ENCODE data around the gene RNF43. TPM values are rescaled to one million over a fixed set of nuclear protein-coding genes. Genes with fewer than 3 reads are reported as not detected.
A peak's percentile ranks its signal among the peaks of the same experiment; 100 is the strongest.

RNF43 gene
- total and polyA plus RNA-seq, 2 of the 13 experiments (the other 11 are each of a cell fraction or from before 2014, with no cell fraction given), result 31.0 to 53.4 TPM

DNA sequence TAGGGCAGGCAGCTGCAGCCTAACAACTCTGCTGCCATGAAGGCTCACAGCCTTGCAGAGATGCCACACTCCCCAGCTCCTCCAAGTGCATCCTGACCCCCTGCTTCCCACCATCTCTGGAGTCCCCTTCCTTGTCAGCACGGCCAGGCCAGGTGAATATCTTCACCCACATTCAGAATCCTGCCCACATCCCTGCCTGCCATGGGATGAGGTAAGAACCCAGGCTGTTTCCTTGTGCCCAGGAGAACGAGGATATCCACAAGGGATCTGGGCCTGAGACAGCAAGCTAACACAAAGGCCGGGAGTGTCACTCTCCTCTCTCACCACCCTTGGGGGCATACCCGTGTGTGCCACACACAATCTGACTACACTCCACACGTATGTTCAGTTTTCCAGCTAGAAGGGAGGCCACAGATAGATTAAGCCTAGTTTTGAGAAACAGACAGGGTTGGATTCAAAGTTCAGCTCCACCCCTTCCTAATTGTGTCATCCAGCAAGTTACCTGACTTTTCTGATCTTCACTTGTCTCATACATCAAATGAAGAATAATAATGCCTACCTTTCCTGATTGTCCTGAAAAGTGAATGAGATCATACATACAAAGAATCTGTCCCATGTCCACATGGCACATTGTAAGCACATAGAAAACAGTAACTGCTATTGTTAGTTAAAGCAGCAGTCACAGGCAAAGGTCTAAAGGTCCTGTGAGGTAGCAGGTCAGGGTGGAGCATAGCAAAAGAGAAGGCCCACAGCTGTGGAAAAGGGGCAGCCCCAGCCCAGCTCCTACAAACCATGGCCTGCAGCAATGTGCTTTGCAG lies 47.9 kb downstream of the RNF43 start (continued):
- TF ChIP-seq, protein P1, sequence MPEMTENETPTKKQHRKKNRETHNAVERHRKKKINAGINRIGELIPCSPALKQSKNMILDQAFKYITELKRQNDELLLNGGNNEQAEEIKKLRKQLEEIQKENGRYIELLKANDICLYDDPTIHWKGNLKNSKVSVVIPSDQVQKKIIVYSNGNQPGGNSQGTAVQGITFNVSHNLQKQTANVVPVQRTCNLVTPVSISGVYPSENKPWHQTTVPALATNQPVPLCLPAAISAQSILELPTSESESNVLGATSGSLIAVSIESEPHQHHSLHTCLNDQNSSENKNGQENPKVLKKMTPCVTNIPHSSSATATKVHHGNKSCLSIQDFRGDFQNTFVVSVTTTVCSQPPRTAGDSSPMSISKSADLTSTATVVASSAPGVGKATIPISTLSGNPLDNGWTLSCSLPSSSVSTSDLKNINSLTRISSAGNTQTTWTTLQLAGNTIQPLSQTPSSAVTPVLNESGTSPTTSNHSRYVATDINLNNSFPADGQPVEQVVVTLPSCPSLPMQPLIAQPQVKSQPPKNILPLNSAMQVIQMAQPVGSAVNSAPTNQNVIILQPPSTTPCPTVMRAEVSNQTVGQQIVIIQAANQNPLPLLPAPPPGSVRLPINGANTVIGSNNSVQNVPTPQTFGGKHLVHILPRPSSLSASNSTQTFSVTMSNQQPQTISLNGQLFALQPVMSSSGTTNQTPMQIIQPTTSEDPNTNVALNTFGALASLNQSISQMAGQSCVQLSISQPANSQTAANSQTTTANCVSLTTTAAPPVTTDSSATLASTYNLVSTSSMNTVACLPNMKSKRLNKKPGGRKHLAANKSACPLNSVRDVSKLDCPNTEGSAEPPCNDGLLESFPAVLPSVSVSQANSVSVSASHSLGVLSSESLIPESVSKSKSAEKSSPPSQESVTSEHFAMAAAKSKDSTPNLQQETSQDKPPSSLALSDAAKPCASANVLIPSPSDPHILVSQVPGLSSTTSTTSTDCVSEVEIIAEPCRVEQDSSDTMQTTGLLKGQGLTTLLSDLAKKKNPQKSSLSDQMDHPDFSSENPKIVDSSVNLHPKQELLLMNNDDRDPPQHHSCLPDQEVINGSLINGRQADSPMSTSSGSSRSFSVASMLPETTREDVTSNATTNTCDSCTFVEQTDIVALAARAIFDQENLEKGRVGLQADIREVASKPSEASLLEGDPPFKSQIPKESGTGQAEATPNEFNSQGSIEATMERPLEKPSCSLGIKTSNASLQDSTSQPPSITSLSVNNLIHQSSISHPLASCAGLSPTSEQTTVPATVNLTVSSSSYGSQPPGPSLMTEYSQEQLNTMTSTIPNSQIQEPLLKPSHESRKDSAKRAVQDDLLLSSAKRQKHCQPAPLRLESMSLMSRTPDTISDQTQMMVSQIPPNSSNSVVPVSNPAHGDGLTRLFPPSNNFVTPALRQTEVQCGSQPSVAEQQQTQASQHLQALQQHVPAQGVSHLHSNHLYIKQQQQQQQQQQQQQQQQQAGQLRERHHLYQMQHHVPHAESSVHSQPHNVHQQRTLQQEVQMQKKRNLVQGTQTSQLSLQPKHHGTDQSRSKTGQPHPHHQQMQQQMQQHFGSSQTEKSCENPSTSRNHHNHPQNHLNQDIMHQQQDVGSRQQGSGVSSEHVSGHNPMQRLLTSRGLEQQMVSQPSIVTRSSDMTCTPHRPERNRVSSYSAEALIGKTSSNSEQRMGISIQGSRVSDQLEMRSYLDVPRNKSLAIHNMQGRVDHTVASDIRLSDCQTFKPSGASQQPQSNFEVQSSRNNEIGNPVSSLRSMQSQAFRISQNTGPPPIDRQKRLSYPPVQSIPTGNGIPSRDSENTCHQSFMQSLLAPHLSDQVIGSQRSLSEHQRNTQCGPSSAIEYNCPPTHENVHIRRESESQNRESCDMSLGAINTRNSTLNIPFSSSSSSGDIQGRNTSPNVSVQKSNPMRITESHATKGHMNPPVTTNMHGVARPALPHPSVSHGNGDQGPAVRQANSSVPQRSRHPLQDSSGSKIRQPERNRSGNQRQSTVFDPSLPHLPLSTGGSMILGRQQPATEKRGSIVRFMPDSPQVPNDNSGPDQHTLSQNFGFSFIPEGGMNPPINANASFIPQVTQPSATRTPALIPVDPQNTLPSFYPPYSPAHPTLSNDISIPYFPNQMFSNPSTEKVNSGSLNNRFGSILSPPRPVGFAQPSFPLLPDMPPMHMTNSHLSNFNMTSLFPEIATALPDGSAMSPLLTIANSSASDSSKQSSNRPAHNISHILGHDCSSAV (CRISPR knock-in tag; IDR thresholded peaks at IDR 0.05; ENCODE audit: borderline replicate concordance), result no peak
- TF ChIP-seq HCFC1 (IDR thresholded peaks at IDR 0.05; ENCODE audit: low read depth, low read length), result no peak
- 0 out of 2 replicates have a peak, but pooled peaks have one; percentile 30 for TF ChIP-seq ZNF547 (CRISPR knock-in tag; IDR thresholded peaks at IDR 0.05)
- TF ChIP-seq NR1H2 (CRISPR knock-in tag; IDR thresholded peaks at IDR 0.05; ENCODE audit: borderline replicate concordance, low read depth), result no peak
- no peak for TF ChIP-seq RBM39 (IDR thresholded peaks at IDR 0.05; ENCODE audit: low read depth, low read length, poor library complexity, severe bottlenecking)
- TF ChIP-seq GATAD1 (CRISPR knock-in tag; IDR thresholded peaks at IDR 0.05), result no peak
- peak; percentile 54; the same call in 1 of the 2 replicates for TF ChIP-seq ZZZ3 (CRISPR knock-in tag; IDR thresholded peaks at IDR 0.05; ENCODE audit: borderline replicate concordance)
- no peak for TF ChIP-seq REL (CRISPR knock-in tag; conservative IDR thresholded peaks at IDR 0.05)
- TF ChIP-seq HOXA9 (CRISPR knock-in tag; IDR thresholded peaks at IDR 0.05; ENCODE audit: borderline replicate concordance), result no peak
- no peak for TF ChIP-seq KLF6 (CRISPR knock-in tag; IDR thresholded peaks at IDR 0.05)
- TF ChIP-seq HNF4A (CRISPR knock-in tag; IDR thresholded peaks at IDR 0.05), result peak; percentile 91
- peak in 1 of 2 experiments; percentile 46; a peak in 1 of 4 replicates for TF ChIP-seq KLF16 (CRISPR knock-in tag; IDR thresholded peaks at IDR 0.05)
- TF ChIP-seq RARG (CRISPR knock-in tag; IDR thresholded peaks at IDR 0.05; ENCODE audit: low read depth), result peak; percentile 67; the same call in 1 of the 2 replicates
- no peak for TF ChIP-seq CAMTA2 (CRISPR knock-in tag; IDR thresholded peaks at IDR 0.05; ENCODE audit: borderline replicate concordance)
- TF ChIP-seq ZNF326 (CRISPR knock-in tag; IDR thresholded peaks at IDR 0.05; ENCODE audit: borderline replicate concordance), result no peak
- TF ChIP-seq CSRNP1 (CRISPR knock-in tag; IDR thresholded peaks at IDR 0.05), result no peak; the same call in 1 of the 2 replicates
- no peak for TF ChIP-seq ONECUT2 (CRISPR knock-in tag; IDR thresholded peaks at IDR 0.05)
- peak; percentile 12 to 31; a peak in 2 of 4 replicates for TF ChIP-seq POLR2A (IDR thresholded peaks at IDR 0.05; ENCODE audit: insufficient read depth in 1 of 2, low read depth in 2 of 2, low read length in 2 of 2)
- peak; percentile 51 for TF ChIP-seq ZNF747 (CRISPR knock-in tag; IDR thresholded peaks at IDR 0.05; ENCODE audit: borderline replicate concordance)
- TF ChIP-seq CHD2 (IDR thresholded peaks at IDR 0.05; ENCODE audit: low read depth, low read length), result no peak
- no peak for TF ChIP-seq GTF2F1 (IDR thresholded peaks at IDR 0.05; ENCODE audit: low read length)
